ENCODE results near the gene THSD8.

The THSD8 gene

GRCh38 chr19:12782174-12782423 is 19.8 kb upstream of the THSD8 start:
- DNase-seq: no peak

GRCh38 chr19:12782424-12783290 is 19.2 kb upstream of the THSD8 start:
- DNase-seq: peak; percentile 69

- DNase-seq: no peak
Observed at GRCh38 chr19:12783291-12783848, 18.5 kb upstream of the THSD8 start.

- DNase-seq: no peak
Observed at GRCh38 chr19:12783849-12784393, 17.9 kb upstream of the THSD8 start.

- no peak for DNase-seq
Observed at GRCh38 chr19:12784394-12784870, 17.4 kb upstream of the THSD8 start.

- DNase-seq: no peak
Observed at GRCh38 chr19:12784871-12785430, 16.9 kb upstream of the THSD8 start.

- no peak for DNase-seq
Observed at GRCh38 chr19:12785431-12786031, 16.3 kb upstream of the THSD8 start.

GRCh38 chr19:12786141-12786870 is 15.6 kb upstream of the THSD8 start:
- no peak for DNase-seq

- no peak for DNase-seq
Observed at GRCh38 chr19:12786952-12787351, 14.9 kb upstream of the THSD8 start.

GRCh38 chr19:12787458-12787857 is 14.4 kb upstream of the THSD8 start:
- DNase-seq: no peak

GRCh38 chr19:12788042-12788681 is 13.7 kb upstream of the THSD8 start:
- no peak for DNase-seq

GRCh38 chr19:12788682-12789097 is 13.2 kb upstream of the THSD8 start:
- peak; percentile 48 for DNase-seq

- DNase-seq: no peak
Observed at GRCh38 chr19:12789098-12789903, 12.6 kb upstream of the THSD8 start.

- peak; percentile 96 for DNase-seq
Observed at GRCh38 chr19:12789904-12790619, 11.8 kb upstream of the THSD8 start.

- no peak for DNase-seq
Observed at GRCh38 chr19:12790628-12791344, 11.1 kb upstream of the THSD8 start.

- peak; percentile 89 for DNase-seq
Observed at GRCh38 chr19:12791345-12792050, 10.4 kb upstream of the THSD8 start, which contains the start of gene JUNB. JUNB (plus strand) TSS chr19:12791486; CDS start chr19:12791772, 286 bp downstream.

GRCh38 chr19:12792051-12792852 is 9.6 kb upstream of the THSD8 start:
- DNase-seq: peak; percentile 51

GRCh38 chr19:12792853-12793289 is 9.0 kb upstream of the THSD8 start:
- DNase-seq: no peak

Data from NCI-H774 (cell line).